Fibroblast of lung (primary cell): ENCODE measurements around the gene LMNA. TPM values are rescaled to one million over a fixed set of nuclear protein-coding genes. Genes with fewer than 3 reads are reported as not detected.

Experiments
- DNase-seq, 2 donors: peaks; one replicate each; pipeline versions ENCODE4 v3.0.0 to v3.0.0-alpha.2; 2010; ENCODE audit warnings: low read depth in 2 of 2
- H2AFZ ChIP-seq: 2 replicates; pipeline ENCODE4 v1.5.1; 2012; ENCODE audit warnings: low read length, control low read depth, inconsistent platforms
- H3K27ac ChIP-seq: 2 replicates; pipeline ENCODE4 v1.5.1; 2011; ENCODE audit warnings: low read length, control low read depth; ENCODE audit not compliant: insufficient read depth
- H3K27me3 ChIP-seq: 2 replicates; pipeline ENCODE4 v1.5.1; 2011; ENCODE audit warnings: mild to moderate bottlenecking, low read length; ENCODE audit not compliant: control insufficient read depth, insufficient read depth
- H3K36me3 ChIP-seq: 2 replicates; pipeline ENCODE4 v1.5.1; 2011; ENCODE audit warnings: low read length; ENCODE audit not compliant: control insufficient read depth, insufficient read depth
- H3K4me1 ChIP-seq: 2 replicates; pipeline ENCODE4 v1.5.1; 2011; ENCODE audit warnings: low read length; ENCODE audit not compliant: control insufficient read depth, insufficient read depth; ENCODE audit errors: extremely low read depth
- H3K4me2 ChIP-seq: 2 replicates; pipeline ENCODE4 v1.5.1; 2011; ENCODE audit warnings: low read length, control low read depth; ENCODE audit not compliant: insufficient read depth; ENCODE audit errors: extremely low read depth
- H3K4me3 ChIP-seq, 4 experiments: fragments of 200-600 bp in 1 of 4; sonication (generic) in 1 of 4; replicated peaks in 1 of 4; 2 replicates each; pipeline ENCODE4 v1.5.1; 2011 to 2016; ENCODE audit warnings: low read length in 4 of 4, low read depth in 3 of 4, mild to moderate bottlenecking in 3 of 4, control low read depth in 2 of 4, inconsistent platforms in 1 of 4, mixed read lengths in 1 of 4; ENCODE audit not compliant: insufficient read depth in 1 of 4; ENCODE audit errors: control extremely low read depth in 1 of 4
- H3K79me2 ChIP-seq: 2 replicates; pipeline ENCODE4 v1.5.1; 2012; ENCODE audit warnings: mild to moderate bottlenecking, low read length, inconsistent platforms; ENCODE audit not compliant: control insufficient read depth, insufficient read depth
- H3K9ac ChIP-seq: 2 replicates; pipeline ENCODE4 v1.5.1; 2011; ENCODE audit warnings: mild to moderate bottlenecking, low read length, control low read depth; ENCODE audit not compliant: insufficient read depth
- H3K9me3 ChIP-seq: 2 replicates; pipeline ENCODE4 v1.5.1; 2012; ENCODE audit warnings: low read depth, low read length; ENCODE audit not compliant: control insufficient read depth, insufficient read depth
- H4K20me1 ChIP-seq: 2 replicates; pipeline ENCODE4 v1.5.1; 2011; ENCODE audit warnings: low read length; ENCODE audit not compliant: control insufficient read depth, insufficient read depth; ENCODE audit errors: extremely low read depth
- CTCF ChIP-seq, 2 donors: IDR thresholded peaks in 1 of 2; conservative IDR thresholded peaks in 1 of 2; 1 replicate in 1 of 2; 2 replicates in 1 of 2; pipeline ENCODE4 v1.5.1; 2011 to 2012; ENCODE audit warnings: low read length in 2 of 2, control low read depth in 1 of 2, inconsistent platforms in 1 of 2, low read depth in 1 of 2, mild to moderate bottlenecking in 1 of 2
- EZH2 ChIP-seq: IDR thresholded peaks from 2 replicates; pipeline ENCODE4 v1.5.1; 2012; ENCODE audit warnings: low read length, control low read depth, mild to moderate bottlenecking; ENCODE audit errors: missing control alignments
- polyA plus RNA-seq, 2 donors: library from polyadenylated mRNA; depleted of rRNA in 1 of 2; stranded (reverse) in 1 of 2; unstranded in 1 of 2; fragments of >200 nt; gene quantifications; 2 replicates each; pipeline ENCODE4 v1.2.1, GENCODE V29; 2011 to 2012; ENCODE audit warnings: missing spikeins in 1 of 2
- total RNA-seq: library from RNA; depleted of rRNA; stranded (reverse); fragments of >200 nt; gene quantifications from 2 replicates; pipeline ENCODE4 v1.2.1, GENCODE V29; 2014

Gene LMNA
- total and polyA plus RNA-seq, 2 donors (not counting 1 experiment from before 2014, with no cell fraction given) = 613 to 1,150 TPM

- Histone ChIP-seq H3K4me1 (no peaks in the 10 kb centered on the region), H3K27me3 (peaks cover 7% of the 10 kb centered on the region), H3K79me2 (no peaks in the 10 kb centered on the region), H3K9ac (no peak overlapping the region), H3K4me2 (no peak overlapping the region), H3K36me3 (no peaks in the 10 kb centered on the region), H2AFZ (no peak overlapping the region), H3K9me3 (no peaks in the 10 kb centered on the region), H3K27ac (no peak overlapping the region), H4K20me1 (no peaks in the 10 kb centered on the region), H3K4me3 (no peak overlapping the region)
- TF ChIP-seq EZH2 (no peak), CTCF (conservative IDR thresholded peaks at IDR 0.05 in 1 of 2, IDR thresholded peaks at IDR 0.05 in 1 of 2; ENCODE audit: low read depth in 1 of 2, low read length in 2 of 2) (no peak)
- no peak for DNase-seq
Observed at GRCh38 chr1:156154317-156154749, 39.8 kb downstream of the LMNA start.

GRCh38 chr1:156155756-156156510 is 41.4 kb downstream of the LMNA start:
- no peaks in the 10 kb centered on the region for H3K27me3 ChIP-seq
- no peaks in the 10 kb centered on the region for H3K79me2 ChIP-seq
- H3K4me3 ChIP-seq = no peak overlapping the region
- H3K9ac ChIP-seq = no peak overlapping the region
- no peak overlapping the region for H3K4me2 ChIP-seq
- H3K27ac ChIP-seq = no peak overlapping the region
- TF ChIP-seq EZH2 = peak; percentile 49
- TF ChIP-seq CTCF (conservative IDR thresholded peaks at IDR 0.05 in 1 of 2, IDR thresholded peaks at IDR 0.05 in 1 of 2; ENCODE audit: low read depth in 1 of 2, low read length in 2 of 2) = no peak
- H3K36me3 ChIP-seq = no peaks in the 10 kb centered on the region
- no peak for DNase-seq
- H4K20me1 ChIP-seq = no peaks in the 10 kb centered on the region
- no peaks in the 10 kb centered on the region for H3K4me1 ChIP-seq
- H3K9me3 ChIP-seq = no peaks in the 10 kb centered on the region
- H2AFZ ChIP-seq = no peak overlapping the region

GRCh38 chr1:156157506-156157905 is 43.0 kb downstream of the LMNA start:
- no peaks in the 10 kb centered on the region for H4K20me1 ChIP-seq
- no peak overlapping the region for H2AFZ ChIP-seq
- no peak for TF ChIP-seq EZH2
- TF ChIP-seq CTCF (conservative IDR thresholded peaks at IDR 0.05 in 1 of 2, IDR thresholded peaks at IDR 0.05 in 1 of 2; ENCODE audit: low read depth in 1 of 2, low read length in 2 of 2) = no peak
- H3K4me1 ChIP-seq = no peaks in the 10 kb centered on the region
- no peak overlapping the region for H3K27ac ChIP-seq
- H3K27me3 ChIP-seq = no peaks in the 10 kb centered on the region
- H3K9ac ChIP-seq = no peak overlapping the region
- no peaks in the 10 kb centered on the region for H3K9me3 ChIP-seq
- no peak for DNase-seq
- H3K4me2 ChIP-seq = no peak overlapping the region
- H3K36me3 ChIP-seq = no peaks in the 10 kb centered on the region
- no peak overlapping the region for H3K4me3 ChIP-seq
- H3K79me2 ChIP-seq = no peaks in the 10 kb centered on the region
